ENCODE data around the gene NALF2. TPM values are rescaled to one million over a fixed set of nuclear protein-coding genes. Genes with fewer than 3 reads are reported as not detected.

The NALF2 gene
- total RNA-seq, 2 donors from 2014 or later, result 0.13 to 0.22 TPM

DNA sequence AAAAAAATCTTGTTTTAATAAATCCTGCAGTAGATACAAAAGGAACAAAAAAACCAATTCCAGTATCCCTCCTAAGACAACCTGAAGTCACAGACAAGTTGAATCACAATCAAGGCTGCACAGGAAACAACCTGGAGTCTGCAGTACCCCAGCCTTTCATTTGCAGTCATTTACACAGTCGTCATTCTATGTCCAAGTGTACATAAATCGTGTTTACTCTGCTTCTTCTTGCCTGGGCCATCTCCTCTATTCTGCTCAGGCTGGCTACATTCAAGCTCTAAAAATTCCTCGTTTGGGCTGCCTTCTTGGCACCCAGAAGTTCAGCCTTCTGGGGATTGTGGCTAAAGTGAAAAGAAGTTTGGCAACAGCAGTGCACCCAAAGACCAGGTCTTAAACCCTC lies 37.8 kb downstream of the NALF2 start:
- DNase-seq, result no peak
- no peak for ATAC-seq
- H3K9me3 ChIP-seq (ENCODE audit: control insufficient read depth, low read length, poor library complexity, severe bottlenecking), result no peaks in the 10 kb centered on the region
- Mint-ChIP-seq H3K4me1 (peaks cover 12% of the 10 kb centered on the region), H3K27me3 (no peaks in the 10 kb centered on the region), H3K36me3 (ENCODE audit: low read depth) (no peaks in the 10 kb centered on the region), H3K27ac (no peak overlapping the region), H3K4me3 (no peak overlapping the region)

DNA sequence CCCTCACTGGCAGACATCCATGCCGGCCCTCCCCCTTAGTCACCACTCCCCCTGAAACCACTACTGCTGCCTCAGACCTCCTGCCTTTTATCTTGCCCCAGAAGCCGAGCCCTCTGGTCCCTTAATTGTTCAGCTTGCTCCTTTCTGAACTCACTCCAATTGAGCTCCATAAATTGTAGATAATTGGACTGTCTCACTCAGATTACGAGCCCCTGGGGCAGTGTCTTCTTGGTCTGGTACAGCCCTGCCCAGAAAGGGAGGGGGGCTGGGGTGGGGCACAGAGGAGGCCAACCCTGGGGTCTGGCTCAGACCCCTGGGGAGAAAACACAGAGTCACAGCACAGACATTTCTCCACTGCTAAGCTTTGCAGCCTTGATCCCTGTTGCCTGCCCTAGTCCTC lies 39.4 kb downstream of the NALF2 start:
- peaks cover 10% of the 10 kb centered on the region for H3K4me1 Mint-ChIP-seq
- H3K4me3 Mint-ChIP-seq, result no peak overlapping the region
- H3K36me3 Mint-ChIP-seq (ENCODE audit: low read depth), result no peaks in the 10 kb centered on the region
- H3K27ac Mint-ChIP-seq, result no peak overlapping the region
- DNase-seq, result no peak
- H3K27me3 Mint-ChIP-seq, result no peaks in the 10 kb centered on the region
- ATAC-seq, result no peak
- H3K9me3 ChIP-seq (ENCODE audit: control insufficient read depth, low read length, poor library complexity, severe bottlenecking), result no peaks in the 10 kb centered on the region

DNA sequence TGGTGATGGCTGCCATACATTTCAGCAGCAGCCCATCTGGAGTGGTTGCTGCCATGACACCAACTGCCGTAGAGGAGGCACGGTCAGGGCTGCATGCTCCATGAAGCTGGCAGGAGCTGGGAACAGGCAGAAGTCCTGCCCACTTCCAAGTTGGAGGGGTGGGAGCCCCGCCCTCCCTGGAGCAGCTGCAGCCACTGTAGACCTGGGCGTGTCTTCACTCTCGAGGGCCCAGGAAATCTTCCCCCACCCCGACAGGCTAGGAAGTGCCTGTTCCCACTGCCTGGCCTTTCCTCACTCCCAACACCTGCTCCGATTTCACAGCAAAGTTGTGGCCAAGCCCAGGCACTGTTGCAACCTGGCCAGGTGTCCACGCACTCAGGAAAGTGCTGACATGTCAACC lies 42.3 kb downstream of the NALF2 start:
- no peak overlapping the region for H3K4me3 Mint-ChIP-seq
- no peak overlapping the region for H3K27ac Mint-ChIP-seq

DNA sequence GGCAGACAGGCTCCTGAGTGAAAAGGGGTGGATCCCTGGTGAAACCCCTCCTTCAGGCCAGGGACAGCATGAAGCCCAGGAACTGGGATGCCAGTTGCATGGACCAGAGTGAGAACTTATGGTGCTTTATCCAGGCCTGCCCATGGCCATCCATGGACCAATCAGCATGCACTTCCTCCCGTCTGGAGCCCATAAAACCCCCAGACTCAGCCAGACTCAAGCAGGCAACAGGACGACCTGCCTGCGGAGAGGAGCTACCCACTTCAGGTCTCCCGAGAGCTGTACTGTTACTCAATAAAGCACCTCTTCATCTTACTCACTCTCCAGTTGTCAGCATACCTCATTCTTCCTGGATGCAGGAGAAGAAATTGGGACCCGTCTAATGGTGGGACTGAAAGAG lies 42.9 kb downstream of the NALF2 start:
- no peaks in the 10 kb centered on the region for H3K36me3 Mint-ChIP-seq (ENCODE audit: low read depth)
- ATAC-seq (no peak), DNase-seq (no peak)
- no peaks in the 10 kb centered on the region for H3K4me1 Mint-ChIP-seq
- no peak overlapping the region for H3K4me3 Mint-ChIP-seq
- no peak overlapping the region for H3K27ac Mint-ChIP-seq
- H3K27me3 Mint-ChIP-seq, result no peaks in the 10 kb centered on the region
- no peaks in the 10 kb centered on the region for H3K9me3 ChIP-seq (ENCODE audit: control insufficient read depth, low read length, poor library complexity, severe bottlenecking)

More for the DNA sequence above, 42.3 kb downstream of the NALF2 start:
- no peaks in the 10 kb centered on the region for H3K4me1 Mint-ChIP-seq
- no peaks in the 10 kb centered on the region for H3K27me3 Mint-ChIP-seq
- no peaks in the 10 kb centered on the region for H3K9me3 ChIP-seq (ENCODE audit: control insufficient read depth, low read length, poor library complexity, severe bottlenecking)
- DNase-seq (no peak), ATAC-seq (no peak)
- H3K36me3 Mint-ChIP-seq (ENCODE audit: low read depth), result no peaks in the 10 kb centered on the region

DNA sequence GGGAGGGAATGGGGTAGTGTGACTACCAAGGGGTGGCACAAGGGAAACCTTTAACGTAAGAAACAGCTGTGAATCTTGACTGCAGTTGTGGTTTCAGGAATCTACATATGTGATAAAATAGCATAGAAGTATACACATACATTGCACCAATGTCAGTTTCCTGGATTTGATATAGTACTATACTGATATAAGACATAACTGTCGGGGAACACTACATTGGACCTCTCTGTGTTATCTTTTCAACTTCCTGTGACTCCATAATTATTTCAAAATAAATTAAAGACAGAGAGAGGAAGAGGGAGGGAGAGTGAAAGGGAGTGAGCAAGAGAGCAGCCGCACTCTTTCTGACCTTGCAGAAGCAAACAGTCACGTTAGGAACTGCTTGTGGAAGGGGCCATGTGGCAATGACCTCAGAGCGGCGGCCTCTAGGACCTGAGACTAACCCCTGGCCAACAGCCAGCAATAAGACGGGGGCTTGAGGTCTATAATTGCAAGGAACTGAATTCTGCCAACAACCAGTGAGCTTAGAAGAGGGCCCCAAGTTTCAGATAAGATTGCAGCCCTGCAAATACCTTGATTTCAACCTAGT lies 47.4 kb downstream of the NALF2 start:
- no peak overlapping the region for H3K27ac Mint-ChIP-seq
- no peak overlapping the region for H3K4me3 Mint-ChIP-seq
- peaks cover 2% of the 10 kb centered on the region for H3K4me1 Mint-ChIP-seq
- no peaks in the 10 kb centered on the region for H3K36me3 Mint-ChIP-seq (ENCODE audit: low read depth)
- H3K27me3 Mint-ChIP-seq, result no peaks in the 10 kb centered on the region
- no peaks in the 10 kb centered on the region for H3K9me3 ChIP-seq (ENCODE audit: control insufficient read depth, low read length, poor library complexity, severe bottlenecking)
- no peak for ATAC-seq
- DNase-seq, result no peak

DNA sequence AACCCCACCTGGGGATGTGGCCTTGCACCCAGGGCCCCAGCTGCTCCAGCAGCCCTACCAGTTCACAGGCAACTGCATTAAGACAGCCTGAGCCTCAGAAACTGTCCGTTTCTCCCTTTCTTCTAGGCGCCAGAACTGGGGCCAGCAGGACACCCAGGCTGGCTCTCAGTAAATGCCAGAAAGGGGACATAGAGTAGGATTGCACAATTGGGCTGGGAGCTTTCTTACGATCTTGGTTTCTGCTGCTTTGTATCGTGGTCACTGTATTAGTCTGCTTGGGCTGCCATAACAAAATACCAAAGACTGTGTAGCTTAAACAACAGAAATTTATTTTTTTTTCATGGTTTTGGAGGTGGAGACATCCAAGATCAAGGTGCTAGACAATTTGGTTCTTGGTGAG lies 48.4 kb downstream of the NALF2 start:
- H3K9me3 ChIP-seq (ENCODE audit: control insufficient read depth, low read length, poor library complexity, severe bottlenecking), result no peaks in the 10 kb centered on the region
- H3K36me3 Mint-ChIP-seq (ENCODE audit: low read depth), result no peaks in the 10 kb centered on the region
- ATAC-seq (no peak), DNase-seq (no peak)
- H3K4me3 Mint-ChIP-seq, result no peak overlapping the region
- no peak overlapping the region for H3K27ac Mint-ChIP-seq
- peaks cover 2% of the 10 kb centered on the region for H3K4me1 Mint-ChIP-seq
- no peaks in the 10 kb centered on the region for H3K27me3 Mint-ChIP-seq

Other genes with a start within 250 kb of the NALF2 start
- 10 to 100 TPM in 1 of 2 donors, 1 to 10 TPM in 1; 5.9 to 13.6 TPM for gene EDA, start 111.8 kb downstream of the NALF2 start, total RNA-seq

All from T-helper 17 cell (primary cell).